Naive B cell (primary cell): Measurements from ENCODE around the gene DMAC1. TPM values are rescaled to one million over a fixed set of nuclear protein-coding genes. Genes with fewer than 3 reads are reported as not detected.

Experiments
- ATAC-seq, 2 donors: fragments of 150-1000 bp; cut with Tn5 transposase; 2 replicates each; pipeline ENCODE4 v1.10.0; 2021; ENCODE audit warnings: low read depth in 2 of 2, mild to moderate bottlenecking in 2 of 2, moderate library complexity in 2 of 2
- DNase-seq: peaks from one replicate; pipeline ENCODE4 v3.0.0; 2022
- H3K27ac Mint-ChIP-seq, 6 donors: one replicate each; pipeline ENCODE4 v1.8.0; 2020 to 2022; ENCODE audit warnings: mild to moderate bottlenecking in 6 of 6, mixed read lengths in 6 of 6, moderate library complexity in 5 of 6, inconsistent platforms in 2 of 6
- H3K27me3 Mint-ChIP-seq, 3 donors: one replicate each; pipeline ENCODE4 v1.8.0; 2021 to 2022; ENCODE audit warnings: mixed read lengths in 3 of 3, mild to moderate bottlenecking in 1 of 3
- H3K36me3 Mint-ChIP-seq, 2 donors: one replicate each; pipeline ENCODE4 v1.8.0; 2020 to 2022; ENCODE audit warnings: mixed read lengths in 2 of 2, inconsistent platforms in 1 of 2, mild to moderate bottlenecking in 1 of 2
- H3K4me1 Mint-ChIP-seq, 3 donors: one replicate each; pipeline ENCODE4 v1.8.0; 2020 to 2022; ENCODE audit warnings: mixed read lengths in 3 of 3, inconsistent platforms in 1 of 3, mild to moderate bottlenecking in 1 of 3, moderate library complexity in 1 of 3
- H3K4me3 Mint-ChIP-seq, 8 donors: one replicate each; pipeline ENCODE4 v1.8.0; 2020 to 2022; ENCODE audit warnings: mild to moderate bottlenecking in 8 of 8, mixed read lengths in 8 of 8, moderate library complexity in 8 of 8, inconsistent platforms in 2 of 8
- H3K9me3 Mint-ChIP-seq, 7 donors: one replicate each; pipeline ENCODE4 v1.8.0; 2020 to 2022; ENCODE audit warnings: mixed read lengths in 7 of 7, mild to moderate bottlenecking in 5 of 7, inconsistent platforms in 2 of 7, moderate library complexity in 1 of 7
- polyA plus RNA-seq, 6 donors: library from polyadenylated mRNA; unstranded; fragments of 300-500 nt; fragmentation: Illumina TruSeq; gene quantifications; one replicate each; pipeline ENCODE4 v1.2.3, GENCODE V29; 2021; ENCODE audit warnings: low read depth in 6 of 6

Gene DMAC1, protein sequence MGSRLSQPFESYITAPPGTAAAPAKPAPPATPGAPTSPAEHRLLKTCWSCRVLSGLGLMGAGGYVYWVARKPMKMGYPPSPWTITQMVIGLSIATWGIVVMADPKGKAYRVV
- polyA plus RNA-seq = 10 to 100 TPM; 22.0 to 68.0 (median 57.9) TPM

DNA sequence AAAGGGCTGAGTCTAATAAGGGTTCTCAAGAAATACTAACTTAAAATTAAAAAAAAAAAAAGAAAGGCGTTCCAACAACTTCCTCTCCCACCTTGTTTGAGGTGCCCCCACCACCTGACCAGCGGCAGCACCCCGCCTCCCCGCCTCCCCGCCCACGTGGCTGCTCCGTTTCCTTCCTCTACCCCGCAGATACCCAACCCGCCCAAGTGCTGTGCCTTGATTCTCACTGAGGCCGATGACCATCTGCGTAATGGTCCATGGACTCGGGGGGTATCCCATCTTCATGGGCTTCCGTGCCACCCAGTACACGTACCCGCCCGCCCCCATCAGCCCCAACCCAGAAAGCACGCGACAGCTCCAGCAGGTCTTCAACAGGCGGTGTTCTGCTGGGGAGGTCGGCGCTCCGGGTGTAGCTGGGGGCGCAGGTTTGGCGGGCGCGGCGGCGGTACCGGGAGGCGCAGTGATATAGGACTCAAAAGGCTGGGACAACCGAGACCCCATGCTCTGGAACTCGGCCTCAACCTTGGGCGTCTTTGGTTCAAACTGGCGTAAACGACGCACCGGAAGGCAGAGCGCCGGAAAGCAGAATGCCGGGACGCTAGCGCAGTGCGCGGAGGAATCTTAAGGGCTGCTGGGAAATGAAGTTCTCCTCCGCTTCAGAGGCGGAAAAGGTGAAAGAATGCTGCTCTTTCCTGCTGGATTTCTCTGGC is at the start of gene DMAC1:
Gene DMAC1, minus strand, starts transcription at position 545 of the 710 bp plus-strand sequence. Its CDS starts 44 bp downstream, at position 501.
- peaks cover 7 to 32% (median 13%) of the 10 kb centered on the region in 3 donors for H3K4me1 Mint-ChIP-seq
- H3K9me3 Mint-ChIP-seq = peaks cover 0 to 2% (median 0%) of the 10 kb centered on the region in 7 donors
- peak within 1 kb of the TSS; percentile 86 to 98 (median 96) for H3K27ac Mint-ChIP-seq
- H3K27me3 Mint-ChIP-seq = no peaks in the 10 kb centered on the region
- H3K36me3 Mint-ChIP-seq = peaks cover 8% of the 10 kb centered on the region in 2 donors
- DNase-seq = peak; percentile 66
- peak within 1 kb of the TSS; percentile 83 to 98 (median 92) for H3K4me3 Mint-ChIP-seq
- peak; percentile 90 for ATAC-seq

DNA sequence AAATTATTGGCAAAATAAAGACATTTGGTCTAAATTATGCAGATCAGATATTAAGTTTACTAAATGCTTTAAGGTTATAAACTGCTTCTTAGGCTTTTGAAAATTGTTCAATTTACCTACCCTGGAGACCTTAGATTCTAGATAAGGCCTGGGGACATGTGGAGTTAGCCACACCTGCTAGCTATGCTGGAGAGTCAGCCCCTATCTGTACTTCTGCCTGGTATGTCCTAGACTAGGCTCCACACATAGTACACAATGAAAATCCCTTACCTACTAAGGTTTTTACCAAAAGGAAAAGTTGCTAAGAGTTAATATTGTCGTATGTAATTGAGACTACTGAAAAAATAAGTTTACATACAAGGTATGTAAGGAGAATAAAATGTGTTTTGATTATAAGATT is 49.8 kb upstream of the DMAC1 start:
- Mint-ChIP-seq H3K4me3 (no peak overlapping the region), H3K9me3 (peaks cover 0 to 7% (median 0%) of the 10 kb centered on the region in 7 donors), H3K4me1 (peaks cover 1 to 9% (median 4%) of the 10 kb centered on the region in 3 donors), H3K27ac (no peak overlapping the region), H3K36me3 (no peaks in the 10 kb centered on the region), H3K27me3 (no peaks in the 10 kb centered on the region)
- DNase-seq (no peak), ATAC-seq (no peak)

DNA sequence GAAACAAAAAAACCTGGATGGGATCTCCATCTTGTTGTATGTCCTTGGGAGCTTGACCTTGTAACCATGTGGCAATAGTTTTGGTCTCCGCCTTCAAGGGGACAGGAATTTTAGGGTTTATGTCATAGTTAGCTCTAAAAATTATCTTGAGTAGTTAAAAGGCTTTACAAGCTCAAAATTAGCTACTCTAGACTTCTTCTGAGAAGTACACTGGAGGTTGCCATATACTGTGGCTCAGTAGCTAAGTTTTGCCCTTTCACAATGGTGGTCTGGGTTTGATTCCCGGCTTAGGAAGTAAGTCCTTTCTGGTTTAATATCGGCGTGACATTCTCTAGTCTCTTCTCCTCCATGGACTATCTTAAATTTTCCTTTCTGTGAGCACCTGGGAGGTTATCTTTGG is 48.9 kb upstream of the DMAC1 start:
- H3K4me1 Mint-ChIP-seq = peaks cover 7 to 16% (median 10%) of the 10 kb centered on the region in 3 donors
- H3K27me3 Mint-ChIP-seq = no peaks in the 10 kb centered on the region
- no peak overlapping the region for H3K4me3 Mint-ChIP-seq
- H3K36me3 Mint-ChIP-seq = no peaks in the 10 kb centered on the region
- no peak for DNase-seq
- peaks cover 0 to 7% (median 0%) of the 10 kb centered on the region in 7 donors for H3K9me3 Mint-ChIP-seq
- no peak for ATAC-seq
- peak overlapping the region in 1 of 6 donors; percentile 34 for H3K27ac Mint-ChIP-seq

DNA sequence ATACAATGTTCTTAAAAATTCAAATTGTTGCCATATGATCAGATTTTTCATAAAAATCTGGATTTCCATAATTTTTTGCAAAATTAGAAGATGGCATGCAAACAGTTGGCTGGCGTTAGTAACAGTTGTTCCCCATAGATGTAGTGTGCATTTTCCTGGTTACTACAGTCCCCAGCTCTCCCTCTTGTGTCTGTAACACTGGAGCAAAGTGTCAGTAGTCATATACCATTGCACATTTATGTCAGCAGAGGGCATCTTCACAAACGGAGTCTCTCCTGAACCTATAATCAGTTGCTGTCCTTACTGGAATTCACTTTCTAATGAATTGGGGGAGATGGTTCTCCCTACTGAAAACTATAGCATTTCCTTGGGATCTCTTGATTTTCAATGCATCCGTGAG is 44.7 kb upstream of the DMAC1 start:
- Mint-ChIP-seq H3K4me1 (peaks cover 12 to 22% (median 13%) of the 10 kb centered on the region in 3 donors), H3K36me3 (no peaks in the 10 kb centered on the region), H3K27me3 (no peaks in the 10 kb centered on the region), H3K4me3 (no peak overlapping the region), H3K27ac (no peak overlapping the region), H3K9me3 (no peaks in the 10 kb centered on the region)
- ATAC-seq (peak; percentile 46 to 64), DNase-seq (peak; percentile 26)

DNA sequence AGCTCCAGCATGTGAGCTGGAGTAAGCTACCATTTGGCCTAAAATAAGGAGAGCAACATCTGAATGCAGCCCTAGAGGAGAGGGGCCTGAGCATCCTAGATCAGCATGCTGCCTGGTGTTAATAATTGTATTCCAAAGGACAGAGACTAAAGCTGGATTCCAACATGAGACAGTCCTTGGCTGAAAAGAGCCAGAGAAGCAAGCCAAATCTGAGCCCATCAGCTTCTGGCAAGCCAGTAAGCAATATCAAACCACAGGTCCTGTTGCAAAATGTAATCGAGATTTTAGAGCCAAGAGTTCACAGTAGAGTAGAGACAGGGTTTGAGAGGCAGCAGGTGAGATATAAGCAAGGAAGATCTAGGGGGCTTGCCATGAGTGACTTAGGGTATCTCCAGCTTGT is 42.3 kb upstream of the DMAC1 start:
- DNase-seq (no peak), ATAC-seq (no peak)
- H3K4me3 Mint-ChIP-seq = no peak overlapping the region
- no peaks in the 10 kb centered on the region for H3K9me3 Mint-ChIP-seq
- H3K4me1 Mint-ChIP-seq = peaks cover 12 to 22% (median 13%) of the 10 kb centered on the region in 3 donors
- H3K27ac Mint-ChIP-seq = peak overlapping the region in 1 of 6 donors; percentile 64
- no peaks in the 10 kb centered on the region for H3K36me3 Mint-ChIP-seq
- no peaks in the 10 kb centered on the region for H3K27me3 Mint-ChIP-seq

DNA sequence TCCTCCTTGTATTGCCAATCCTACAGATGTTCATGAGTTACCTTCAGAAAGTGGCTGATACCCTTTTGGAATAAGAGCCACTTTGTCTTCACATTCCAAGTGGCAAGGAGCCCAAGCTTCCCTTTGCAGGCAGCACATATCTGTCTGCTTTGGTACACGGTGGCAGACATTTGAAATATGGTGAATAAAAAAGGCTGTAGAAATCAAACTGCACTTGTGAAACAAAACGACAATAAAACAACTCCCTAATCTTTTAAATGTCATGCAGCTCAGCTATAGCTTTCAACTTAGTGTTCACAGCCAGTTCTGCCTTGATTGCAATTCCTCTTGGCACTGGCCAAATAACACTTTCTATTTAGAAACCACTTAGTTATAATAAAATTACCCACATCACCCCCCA is 35.0 kb upstream of the DMAC1 start:
- ATAC-seq (no peak), DNase-seq (no peak)
- no peaks in the 10 kb centered on the region for H3K27me3 Mint-ChIP-seq
- no peaks in the 10 kb centered on the region for H3K36me3 Mint-ChIP-seq
- no peaks in the 10 kb centered on the region for H3K4me1 Mint-ChIP-seq
- no peak overlapping the region for H3K27ac Mint-ChIP-seq
- H3K4me3 Mint-ChIP-seq = no peak overlapping the region
- H3K9me3 Mint-ChIP-seq = peaks cover 0 to 4% (median 0%) of the 10 kb centered on the region in 7 donors

DNA sequence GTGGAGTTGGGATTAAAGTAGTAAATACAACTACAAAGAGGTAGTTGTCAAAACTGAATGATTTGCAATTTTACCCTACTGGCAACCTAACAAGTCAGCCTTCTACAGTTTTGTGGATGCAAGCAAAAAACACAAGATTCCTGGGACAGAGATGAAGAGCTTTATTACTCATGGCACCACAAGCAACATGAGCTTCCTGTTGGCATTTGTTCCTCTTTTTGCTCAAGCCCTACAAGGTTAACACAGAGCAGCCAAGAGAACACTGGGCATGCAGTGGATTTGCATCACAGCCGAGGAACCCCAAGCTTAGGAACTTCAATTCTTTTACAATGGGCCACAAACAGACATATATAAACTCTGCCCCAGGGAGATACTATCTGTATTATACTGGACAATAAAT is 28.8 kb upstream of the DMAC1 start:
- Mint-ChIP-seq H3K4me1 (no peaks in the 10 kb centered on the region), H3K27ac (no peak overlapping the region), H3K9me3 (peaks cover 0 to 3% (median 0%) of the 10 kb centered on the region in 7 donors), H3K4me3 (no peak overlapping the region), H3K36me3 (no peaks in the 10 kb centered on the region), H3K27me3 (peaks cover 0 to 6% (median 3%) of the 10 kb centered on the region in 3 donors)
- ATAC-seq = peak in 1 of 2 donors; percentile 28
- DNase-seq = no peak

DNA sequence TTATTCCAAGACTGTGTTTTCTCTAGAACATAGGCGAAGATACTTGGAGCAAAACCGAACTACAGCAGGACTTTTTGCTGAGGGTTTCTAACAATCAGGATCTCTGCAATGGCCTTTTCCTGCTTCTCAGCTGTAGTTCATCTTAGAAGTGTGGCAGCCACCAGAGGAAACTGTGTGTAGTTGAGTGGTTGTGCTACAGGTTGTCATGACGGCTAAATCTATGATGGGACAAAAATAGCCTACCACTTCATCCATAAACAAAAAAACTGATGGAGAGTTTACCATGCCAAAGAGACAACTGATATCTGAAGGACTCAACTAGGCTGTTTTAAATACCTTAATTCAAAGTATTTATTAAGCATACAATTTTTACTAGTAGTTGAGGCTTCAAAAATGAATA is 28.2 kb upstream of the DMAC1 start:
- Mint-ChIP-seq H3K4me3 (no peak overlapping the region), H3K27ac (no peak overlapping the region), H3K4me1 (no peaks in the 10 kb centered on the region), H3K36me3 (no peaks in the 10 kb centered on the region), H3K9me3 (peaks cover 0 to 3% (median 0%) of the 10 kb centered on the region in 7 donors), H3K27me3 (peaks cover 0 to 11% (median 8%) of the 10 kb centered on the region in 3 donors)
- DNase-seq (no peak), ATAC-seq (no peak)

DNA sequence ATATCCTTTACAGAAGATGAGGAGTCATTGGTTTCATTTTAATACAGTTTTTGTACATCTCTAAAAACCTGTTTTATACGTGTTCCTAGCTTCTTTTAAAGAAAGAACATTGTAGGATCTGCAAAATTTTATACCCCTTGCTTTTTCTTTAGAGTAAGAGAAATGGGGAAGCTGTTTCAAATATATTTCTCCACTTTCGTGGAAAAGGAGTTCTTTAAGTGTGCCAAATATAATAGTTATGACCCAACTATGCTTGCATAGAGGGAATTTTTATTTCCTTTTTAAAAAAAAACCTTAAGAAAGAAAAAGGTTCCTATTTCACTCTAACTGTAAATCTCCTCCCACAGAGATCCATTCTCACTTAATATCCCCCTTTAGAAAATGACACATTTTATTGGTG is 27.5 kb upstream of the DMAC1 start:
- H3K27me3 Mint-ChIP-seq = peaks cover 0 to 12% (median 8%) of the 10 kb centered on the region in 3 donors
- H3K36me3 Mint-ChIP-seq = no peaks in the 10 kb centered on the region

DNA sequence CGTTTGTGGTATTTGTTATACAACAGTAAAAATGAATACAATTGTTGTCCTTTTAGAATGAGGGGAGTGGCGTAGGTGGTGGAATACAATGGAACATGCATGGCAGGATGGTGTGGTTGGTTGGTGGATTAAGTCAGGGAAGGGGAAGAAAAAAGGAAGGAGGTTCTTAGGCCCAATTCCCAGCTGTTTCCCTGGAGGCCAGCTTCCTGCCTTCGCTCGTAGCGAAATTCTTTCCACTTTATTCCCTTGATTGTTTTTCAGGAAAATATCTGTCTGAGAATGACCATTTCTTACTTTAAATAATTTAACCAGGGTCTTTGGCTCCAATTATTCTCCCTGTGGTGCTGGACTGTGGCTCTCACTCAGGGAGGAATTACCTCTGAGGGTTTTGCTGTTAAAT is 24.1 kb upstream of the DMAC1 start:
- Mint-ChIP-seq H3K36me3 (peaks cover 0 to 4% of the 10 kb centered on the region in 2 donors), H3K4me3 (no peak overlapping the region), H3K9me3 (peaks cover 0 to 3% (median 0%) of the 10 kb centered on the region in 7 donors), H3K4me1 (no peaks in the 10 kb centered on the region), H3K27me3 (peaks cover 0 to 12% (median 8%) of the 10 kb centered on the region in 3 donors), H3K27ac (no peak overlapping the region)
- no peak for ATAC-seq
- no peak for DNase-seq

More for the DNA sequence above, 27.5 kb upstream of the DMAC1 start:
- H3K4me3 Mint-ChIP-seq = no peak overlapping the region
- H3K4me1 Mint-ChIP-seq = no peaks in the 10 kb centered on the region
- DNase-seq (no peak), ATAC-seq (no peak)
- no peak overlapping the region for H3K27ac Mint-ChIP-seq
- peaks cover 0 to 3% (median 0%) of the 10 kb centered on the region in 7 donors for H3K9me3 Mint-ChIP-seq

DNA sequence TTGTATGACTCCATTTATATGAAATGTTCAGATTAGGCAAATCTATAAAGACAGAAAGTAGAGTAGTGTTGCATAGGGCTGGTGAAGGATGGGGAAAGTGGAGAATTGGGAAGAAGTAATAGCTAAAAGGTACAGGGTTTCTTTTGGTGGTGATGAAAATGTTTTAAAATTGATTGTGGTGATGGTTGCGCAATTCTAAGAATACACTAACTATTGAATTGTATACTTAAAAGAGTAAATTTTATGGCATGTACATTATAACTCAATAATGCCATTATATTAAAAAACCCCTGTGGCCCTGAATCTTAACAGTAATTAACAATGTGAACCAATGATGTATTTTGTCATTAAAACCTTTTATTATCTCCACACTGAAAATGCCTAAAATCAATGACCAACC is 20.4 kb upstream of the DMAC1 start:
- ATAC-seq = no peak

DNA sequence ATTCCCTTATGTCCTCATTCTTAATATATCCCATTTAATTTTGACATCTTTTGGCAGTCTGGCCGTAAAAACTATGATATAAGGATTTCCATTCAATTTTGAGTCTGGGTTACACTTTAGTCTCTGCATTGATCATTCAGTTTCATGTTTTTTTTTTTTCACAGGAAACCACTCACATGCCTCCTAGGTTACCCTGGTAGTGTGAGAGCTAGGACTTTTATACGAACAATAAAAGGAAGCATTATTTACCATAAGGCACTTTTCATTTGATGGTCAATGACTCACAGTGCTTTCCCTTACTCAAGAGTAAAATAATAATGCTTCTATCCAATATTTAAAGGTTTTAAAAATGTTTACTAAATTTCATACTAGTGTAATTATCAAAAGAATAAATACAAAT is 16.4 kb upstream of the DMAC1 start:
- ATAC-seq (no peak), DNase-seq (no peak)
- H3K27ac Mint-ChIP-seq = no peak overlapping the region
- H3K27me3 Mint-ChIP-seq = peaks cover 0 to under 1% (median under 1%) of the 10 kb centered on the region in 3 donors
- H3K9me3 Mint-ChIP-seq = peaks cover 0 to 2% (median 0%) of the 10 kb centered on the region in 7 donors
- H3K4me3 Mint-ChIP-seq = no peak overlapping the region
- H3K4me1 Mint-ChIP-seq = no peaks in the 10 kb centered on the region
- peaks cover 0 to 4% of the 10 kb centered on the region in 2 donors for H3K36me3 Mint-ChIP-seq

More for the DNA sequence above, 20.4 kb upstream of the DMAC1 start:
- peaks cover 0 to 3% (median 1%) of the 10 kb centered on the region in 7 donors for H3K9me3 Mint-ChIP-seq
- peaks cover 0 to 12% (median 8%) of the 10 kb centered on the region in 3 donors for H3K27me3 Mint-ChIP-seq
- H3K4me3 Mint-ChIP-seq = no peak overlapping the region
- peak overlapping the region in 1 of 6 donors; percentile 74 for H3K27ac Mint-ChIP-seq
- DNase-seq = no peak
- no peaks in the 10 kb centered on the region for H3K4me1 Mint-ChIP-seq
- peaks cover 0 to 4% of the 10 kb centered on the region in 2 donors for H3K36me3 Mint-ChIP-seq

DNA sequence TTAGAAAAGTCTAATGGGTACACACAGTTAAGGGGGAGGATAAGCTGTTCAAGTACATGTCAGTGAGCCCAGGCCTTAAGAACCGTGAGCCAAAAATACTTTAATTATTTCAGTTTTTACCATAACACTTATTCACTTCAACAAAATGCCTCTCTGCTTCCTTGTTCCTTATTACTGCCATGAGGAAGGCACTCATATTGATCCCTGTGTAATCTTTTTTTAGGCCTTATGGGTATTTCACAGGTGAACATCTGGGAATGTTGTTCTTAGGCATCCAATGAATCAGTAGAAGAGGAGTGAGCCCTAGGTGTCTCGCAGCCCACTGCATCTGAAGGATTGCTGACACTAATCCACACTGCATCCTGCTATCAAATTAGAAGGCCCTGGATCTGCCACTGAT is 13.5 kb upstream of the DMAC1 start:
- no peak for ATAC-seq
- no peaks in the 10 kb centered on the region for H3K4me1 Mint-ChIP-seq
- H3K27me3 Mint-ChIP-seq = peaks cover 4 to 20% (median 10%) of the 10 kb centered on the region in 3 donors
- H3K4me3 Mint-ChIP-seq = no peak overlapping the region
- H3K27ac Mint-ChIP-seq = no peak overlapping the region
- H3K9me3 Mint-ChIP-seq = peaks cover 0 to 2% (median 0%) of the 10 kb centered on the region in 7 donors
- no peaks in the 10 kb centered on the region for H3K36me3 Mint-ChIP-seq
- no peak for DNase-seq

DNA sequence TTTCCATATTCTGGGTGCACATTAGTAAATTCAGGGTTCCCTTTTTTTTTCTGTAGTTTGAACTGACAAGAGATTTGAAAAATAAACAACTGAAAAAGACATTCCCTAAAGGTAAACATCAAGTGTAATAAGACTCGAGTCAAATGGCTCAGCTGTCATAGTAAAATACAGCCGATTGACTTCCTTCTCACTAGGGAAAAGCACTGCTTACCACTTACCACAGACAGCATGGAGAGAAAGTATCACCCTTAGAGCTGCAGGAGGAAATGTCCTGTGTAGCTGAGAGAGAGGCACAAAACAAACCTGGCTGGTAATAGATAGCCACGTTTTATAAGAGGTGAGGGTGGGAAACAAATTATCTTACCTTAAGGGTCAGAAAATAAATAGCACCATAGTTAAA is 12.1 kb upstream of the DMAC1 start:
- Mint-ChIP-seq H3K36me3 (no peaks in the 10 kb centered on the region), H3K4me3 (no peak overlapping the region), H3K27me3 (peaks cover 4 to 20% (median 10%) of the 10 kb centered on the region in 3 donors), H3K4me1 (no peaks in the 10 kb centered on the region), H3K9me3 (no peaks in the 10 kb centered on the region), H3K27ac (no peak overlapping the region)
- ATAC-seq (no peak), DNase-seq (no peak)
